Measurements from ENCODE around the gene KCTD1. TPM values are rescaled to one million over a fixed set of nuclear protein-coding genes. Genes with fewer than 3 reads are reported as not detected.

KCTD1 gene
- 5.4 and 5.8 TPM in 2 replicates for total RNA-seq

DNA sequence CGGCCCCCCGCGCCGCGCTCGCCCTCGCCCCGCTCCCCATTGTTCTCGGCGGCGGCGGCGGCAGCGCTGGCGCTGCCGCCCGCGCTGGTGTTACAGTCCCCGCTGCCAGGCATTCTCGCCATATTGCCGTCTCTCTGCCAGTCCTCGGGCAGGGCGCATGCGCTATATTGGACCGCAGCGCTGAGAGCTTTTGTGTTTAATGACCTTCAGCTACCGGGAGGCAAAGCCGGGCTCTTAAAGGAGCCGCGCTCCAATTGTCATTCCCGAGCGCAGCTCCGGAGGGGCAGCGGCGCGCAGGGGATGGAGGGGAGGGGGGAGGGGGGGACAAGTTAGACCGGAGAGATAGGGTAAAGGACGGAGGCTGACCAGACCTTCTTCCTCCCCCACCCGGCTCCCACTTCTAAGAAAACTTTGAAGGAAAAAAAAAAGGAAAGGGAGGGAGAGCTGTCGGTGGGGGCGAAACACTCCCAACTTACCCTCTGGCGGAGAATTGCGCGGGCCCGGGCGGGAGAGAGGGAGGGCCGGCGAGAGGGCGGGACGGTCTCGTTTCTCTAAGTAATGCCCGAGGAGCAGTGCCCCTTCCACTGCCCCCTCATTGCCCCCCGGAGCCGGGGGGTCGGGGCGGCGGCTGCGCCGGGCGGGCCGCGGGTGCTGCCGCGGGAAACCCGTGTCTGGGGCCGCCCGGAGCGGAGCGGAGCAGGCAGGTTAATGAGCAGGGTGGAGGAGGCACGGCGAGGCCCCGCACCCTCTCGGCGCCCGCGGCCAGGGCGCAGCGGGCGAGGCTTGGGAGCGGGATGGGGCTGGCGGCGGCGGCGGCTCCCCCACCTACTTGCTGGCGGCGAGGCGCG lies at the start of gene KCTD1:
Gene KCTD1, minus strand, starts transcription at position 139 of the 848 bp plus-strand sequence. Its CDS starts 17 bp downstream, at position 122.
- peak; percentile 76 to 91 for DNase-seq (ENCODE audit: low read depth in 2 of 2)

DNA sequence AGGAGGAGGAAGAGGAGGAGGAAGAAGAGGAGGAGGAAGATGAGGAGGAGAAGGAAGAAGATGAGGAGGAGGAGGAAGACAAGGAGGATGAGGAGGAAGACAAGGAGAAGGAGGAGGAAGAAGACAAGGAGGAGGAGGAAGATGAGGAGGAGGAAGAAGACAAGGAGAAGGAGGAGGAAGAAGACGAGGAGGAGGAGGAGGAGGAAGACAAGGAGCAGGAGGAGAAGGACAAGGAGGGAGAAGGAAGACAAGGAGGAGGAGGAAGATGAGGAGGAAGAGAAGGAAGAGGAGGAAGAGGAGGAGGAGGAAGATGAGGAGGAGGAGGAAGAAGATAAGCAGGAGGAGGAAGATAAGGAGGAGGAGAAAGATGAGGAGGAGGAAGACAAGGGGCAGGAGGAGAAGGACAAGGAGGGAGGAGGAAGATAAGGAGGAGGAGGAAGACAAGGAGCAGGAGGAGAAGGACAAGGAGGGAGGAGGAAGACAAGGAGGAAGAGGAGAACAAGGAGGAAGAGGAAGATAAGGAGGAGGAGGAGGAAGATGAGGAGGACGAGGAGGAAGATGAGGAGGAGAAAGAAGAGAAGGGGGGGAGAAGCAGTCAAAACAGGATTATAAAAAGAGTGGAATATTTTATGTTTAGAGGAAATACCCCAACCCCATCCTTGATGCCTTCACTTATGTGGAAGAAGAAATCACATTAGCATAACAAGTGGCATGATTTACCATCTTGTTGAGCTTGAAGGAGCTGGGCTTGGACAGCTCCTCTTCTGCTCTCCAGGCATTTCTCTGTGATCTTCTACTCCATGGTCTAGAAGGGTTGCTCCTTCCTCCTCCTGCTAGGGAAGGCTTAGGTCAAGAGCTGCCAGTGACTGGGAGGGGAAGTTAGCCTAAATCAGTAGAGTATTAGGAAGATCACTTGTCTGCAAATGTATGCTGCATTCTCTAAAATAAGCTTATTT lies 45.3 kb upstream of the KCTD1 start:
- no peak for DNase-seq (ENCODE audit: low read depth in 2 of 2)

DNA sequence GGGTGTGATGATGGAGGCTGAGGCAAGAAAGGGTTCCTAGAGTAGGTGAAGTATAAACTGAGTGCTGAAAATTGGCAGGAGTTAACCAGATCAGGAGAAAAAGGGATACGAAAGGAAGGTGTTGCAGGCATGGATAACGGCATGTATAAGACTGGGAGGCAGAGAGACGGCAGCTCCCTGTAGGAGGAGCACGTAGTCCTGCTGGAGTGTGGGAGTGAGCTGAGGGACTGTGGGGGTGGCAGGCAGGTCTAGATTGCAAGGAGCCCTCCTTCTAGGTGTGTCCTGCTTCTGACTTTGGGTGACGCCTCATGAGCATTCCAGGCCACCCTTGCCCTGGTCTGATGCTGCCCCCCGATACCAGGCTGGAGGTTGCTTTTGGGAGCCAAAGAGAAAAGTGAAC lies 36.4 kb upstream of the KCTD1 start:
- DNase-seq (ENCODE audit: low read depth in 2 of 2): no peak

DNA sequence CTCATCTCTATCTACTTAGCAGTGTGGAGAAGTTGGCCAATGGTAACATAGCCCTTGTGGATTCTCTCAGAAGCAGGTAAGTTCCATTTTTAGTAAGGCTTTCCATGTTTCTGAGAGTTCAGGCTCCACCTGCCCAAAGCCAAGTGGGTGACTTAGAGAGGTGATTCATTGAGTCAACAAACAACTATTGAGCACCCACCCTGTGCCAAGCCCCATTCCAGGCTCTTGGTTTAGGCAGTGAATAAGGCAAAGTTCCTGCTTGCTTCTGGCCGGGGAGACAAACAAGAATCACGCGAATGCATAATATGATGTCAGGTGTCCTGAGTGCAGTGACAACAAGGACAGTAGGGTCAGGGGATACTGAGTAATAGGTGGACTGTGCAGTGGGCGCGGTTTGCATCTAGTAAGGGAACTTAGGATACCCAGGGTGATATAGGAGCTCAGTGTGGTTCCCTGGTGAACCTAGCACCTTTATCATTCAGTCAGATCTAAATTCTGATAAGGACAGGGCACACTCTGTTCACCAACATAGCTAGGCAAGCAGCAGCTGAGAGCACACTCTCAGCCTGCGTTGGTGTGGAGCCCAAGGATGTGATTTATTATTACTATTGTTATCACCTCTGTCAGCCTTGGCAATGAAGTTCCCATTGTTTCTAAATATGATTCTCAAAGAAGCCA lies 31.7 kb upstream of the KCTD1 start:
- DNase-seq (ENCODE audit: low read depth in 2 of 2): no peak

DNA sequence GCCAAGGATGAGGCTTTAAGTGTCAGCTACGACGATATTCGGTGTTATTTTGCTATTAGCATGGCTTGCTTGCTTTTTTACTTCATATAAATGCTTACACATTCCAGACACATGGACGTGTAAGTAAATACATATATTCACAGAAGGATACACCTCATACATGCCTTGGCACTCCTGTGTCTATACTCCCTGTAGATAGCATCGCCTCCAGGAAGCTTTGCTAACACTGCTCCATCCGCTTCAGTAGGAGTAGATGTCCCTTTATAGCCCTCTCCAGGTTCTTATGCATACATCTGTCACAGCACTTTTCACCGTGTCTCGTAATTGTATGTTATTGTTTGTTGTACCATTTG lies 27.5 kb upstream of the KCTD1 start:
- no peak for DNase-seq (ENCODE audit: low read depth in 2 of 2)

DNA sequence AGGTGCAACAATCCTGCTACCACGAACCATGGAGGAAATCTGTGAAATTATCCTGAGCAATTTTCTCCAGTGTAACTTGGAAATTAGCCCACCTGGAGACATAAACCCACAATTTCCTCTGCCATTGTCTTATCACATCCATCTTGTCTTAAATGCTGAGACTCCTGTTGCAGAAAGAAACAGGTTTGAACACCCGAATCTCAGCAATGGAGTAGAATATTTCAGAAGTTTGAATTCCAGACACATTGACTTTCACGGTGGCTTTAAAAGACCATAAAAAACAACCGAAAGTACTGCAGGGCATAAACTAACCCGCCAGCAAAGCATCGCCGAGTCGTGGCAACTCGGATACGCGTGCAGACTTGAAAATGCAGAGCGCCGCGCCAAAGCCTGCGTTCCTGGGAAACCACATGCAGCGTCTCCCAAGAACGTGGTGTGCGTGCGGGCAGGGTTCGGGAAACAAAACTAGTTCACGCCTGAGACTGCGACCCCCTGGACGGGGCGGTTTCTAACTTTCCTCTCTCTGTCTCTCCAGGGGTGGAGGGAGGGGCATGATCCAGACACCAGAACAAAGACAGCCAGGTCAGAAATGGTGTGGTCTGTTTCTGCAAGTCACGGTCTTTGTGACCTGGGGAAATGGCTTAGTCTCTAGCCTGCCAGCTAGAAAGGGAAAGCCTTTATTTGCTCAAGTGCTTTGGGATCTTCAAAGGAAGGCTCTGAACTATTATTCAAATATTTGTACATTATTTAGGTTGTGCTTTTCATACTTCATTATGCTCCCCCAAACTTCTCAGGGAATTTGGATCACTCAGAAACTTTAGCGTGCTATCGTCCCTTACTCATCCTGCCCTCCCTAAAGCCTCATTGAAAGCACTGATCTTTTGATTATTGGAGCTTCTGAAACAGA lies 26.9 kb upstream of the KCTD1 start:
- DNase-seq (ENCODE audit: low read depth in 2 of 2): peak in 1 of 2 donors; percentile 12

DNA sequence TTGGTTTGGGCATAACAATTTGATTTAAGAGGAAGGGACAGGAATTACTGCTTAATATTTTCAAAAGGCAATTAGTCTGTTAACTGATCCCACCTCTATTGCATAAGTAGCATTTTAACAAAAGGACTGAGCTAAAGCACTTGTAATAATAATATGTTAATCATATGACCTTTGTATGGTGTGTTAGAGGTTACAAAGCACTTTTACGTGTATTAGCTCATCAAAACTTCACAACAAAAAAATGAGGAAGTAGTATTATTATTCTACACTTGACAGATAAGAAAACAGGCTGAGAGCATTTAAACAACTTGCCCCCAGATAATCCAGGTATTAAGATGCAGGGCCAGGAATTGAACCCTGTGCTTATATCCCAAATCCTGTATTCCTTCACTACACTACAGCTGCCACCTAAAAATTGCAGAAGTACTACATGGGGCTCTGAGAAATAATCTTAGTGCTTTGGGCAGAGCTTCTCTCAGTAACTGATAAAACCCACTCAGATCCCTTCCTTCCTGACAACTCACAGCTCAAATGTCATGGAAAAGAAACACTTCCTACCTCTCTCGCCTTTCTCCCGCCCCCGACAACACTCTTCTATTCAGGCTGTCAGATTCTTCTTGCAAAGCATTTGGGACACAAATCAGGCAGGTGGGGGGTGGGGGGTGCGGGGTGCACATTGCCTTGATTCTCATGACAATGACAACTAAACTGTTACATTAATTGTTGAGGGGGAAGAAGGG lies 20.7 kb upstream of the KCTD1 start:
- no peak for DNase-seq (ENCODE audit: low read depth in 2 of 2)

DNA sequence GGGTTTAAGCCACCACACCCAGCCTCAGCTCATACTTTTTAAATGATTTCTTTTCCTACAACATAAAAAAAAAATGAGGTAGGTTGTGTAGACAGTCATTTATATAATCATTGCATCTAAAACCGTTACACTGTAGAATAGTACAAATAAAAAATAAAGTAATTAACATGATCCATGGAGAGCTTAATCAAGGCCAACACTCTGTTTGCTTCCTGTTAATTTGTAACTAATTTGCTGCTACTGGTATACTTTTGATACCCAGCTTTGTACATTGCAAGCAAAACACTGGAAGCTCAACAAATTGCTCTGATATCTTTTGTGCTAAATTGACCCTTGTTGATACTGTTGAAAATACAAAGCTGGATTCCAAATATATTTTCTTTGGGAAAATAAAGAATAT lies 20.2 kb upstream of the KCTD1 start:
- no peak for DNase-seq (ENCODE audit: low read depth in 2 of 2)

DNA sequence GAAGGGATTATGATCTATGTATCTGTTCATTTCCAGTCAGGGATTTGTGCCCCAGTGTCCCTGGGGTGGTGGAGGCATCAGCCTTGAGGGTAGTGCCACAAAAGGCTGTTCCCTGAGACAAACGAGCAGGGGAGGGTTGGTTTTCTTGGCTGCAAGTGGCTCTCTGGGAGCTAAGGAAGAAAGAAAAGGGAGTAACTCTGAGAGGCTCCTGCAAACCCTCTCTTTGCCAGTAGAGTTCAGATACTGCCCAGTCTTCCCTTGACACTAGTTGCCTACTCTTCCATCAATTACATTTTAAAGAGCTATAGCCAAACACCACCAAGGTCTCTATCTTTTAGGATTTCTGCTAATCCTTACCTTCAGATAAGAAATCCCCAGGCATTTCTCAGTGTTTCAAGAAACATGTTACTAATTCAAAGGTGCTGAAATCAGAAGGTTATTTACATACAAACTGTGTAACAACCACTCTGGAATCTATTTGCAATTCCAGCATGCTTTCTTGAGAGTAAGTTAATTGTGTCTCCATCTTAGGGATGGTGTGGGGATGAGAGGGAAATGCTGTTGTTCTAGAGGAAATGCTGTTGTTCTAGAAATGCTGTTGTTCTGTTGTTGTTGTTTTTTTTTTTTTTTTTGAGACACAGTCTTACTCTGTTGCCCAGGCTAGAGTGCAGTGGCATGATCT lies 18.7 kb upstream of the KCTD1 start:
- no peak for DNase-seq (ENCODE audit: low read depth in 2 of 2)

DNA sequence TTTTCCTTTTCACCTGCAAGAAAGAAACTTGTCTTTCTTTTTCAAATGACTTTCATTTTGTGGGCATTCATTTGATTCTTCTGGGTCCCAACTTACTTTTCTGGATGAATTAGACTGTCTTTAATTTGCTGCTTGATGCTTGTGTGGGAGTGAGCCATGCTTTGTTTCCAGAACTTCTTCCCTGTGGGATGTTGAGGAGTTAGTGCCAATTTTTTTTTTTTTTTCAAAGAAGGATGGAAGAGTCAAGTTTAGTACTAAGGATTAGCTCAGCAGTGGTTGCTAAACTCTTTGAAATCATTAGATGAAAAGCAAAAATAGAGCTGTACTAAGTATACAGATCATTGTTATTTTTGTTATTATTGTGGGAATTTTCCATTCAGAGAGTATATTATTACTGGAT lies 17.2 kb upstream of the KCTD1 start:
- no peak for DNase-seq (ENCODE audit: low read depth in 2 of 2)

DNA sequence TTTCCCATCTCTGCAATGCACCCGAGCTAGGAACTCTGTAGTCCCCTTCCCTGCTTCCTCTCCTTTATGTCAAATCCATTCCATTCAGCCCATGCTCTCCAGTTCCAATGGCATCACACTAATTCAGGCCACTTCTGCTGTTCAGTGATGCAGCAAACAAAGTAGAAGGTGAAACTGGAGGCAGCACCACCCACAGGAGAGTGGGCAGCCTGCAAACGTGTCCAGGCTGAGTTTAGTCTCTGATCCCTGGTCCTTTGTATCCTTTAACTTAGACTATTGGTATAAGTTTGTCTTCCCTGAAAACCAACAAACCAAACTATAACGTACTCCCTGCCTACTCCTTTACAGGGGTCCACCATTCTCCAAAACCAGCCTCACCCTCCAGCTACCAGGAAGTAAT lies 14.7 kb upstream of the KCTD1 start:
- no peak for DNase-seq (ENCODE audit: low read depth in 2 of 2)

DNA sequence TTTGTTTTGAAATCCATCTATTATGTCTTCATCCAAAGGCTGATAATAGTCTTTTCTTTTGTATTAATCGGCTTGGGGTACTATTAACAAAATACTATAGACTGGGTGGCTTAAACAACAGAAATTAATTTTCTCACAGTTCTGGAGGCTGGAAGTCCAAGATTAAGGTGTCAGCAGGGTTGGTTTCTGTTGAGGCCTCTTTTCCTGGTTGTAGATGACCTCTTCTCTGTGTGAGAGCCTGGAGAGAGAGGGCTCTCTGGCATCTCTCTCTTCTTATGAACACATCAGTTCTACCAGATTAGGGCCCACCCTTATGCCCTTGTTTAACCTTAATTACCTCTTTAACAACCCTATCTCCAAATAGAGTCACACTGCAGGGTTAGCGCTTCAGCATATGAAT lies 14.2 kb upstream of the KCTD1 start:
- DNase-seq (ENCODE audit: low read depth in 2 of 2): no peak

DNA sequence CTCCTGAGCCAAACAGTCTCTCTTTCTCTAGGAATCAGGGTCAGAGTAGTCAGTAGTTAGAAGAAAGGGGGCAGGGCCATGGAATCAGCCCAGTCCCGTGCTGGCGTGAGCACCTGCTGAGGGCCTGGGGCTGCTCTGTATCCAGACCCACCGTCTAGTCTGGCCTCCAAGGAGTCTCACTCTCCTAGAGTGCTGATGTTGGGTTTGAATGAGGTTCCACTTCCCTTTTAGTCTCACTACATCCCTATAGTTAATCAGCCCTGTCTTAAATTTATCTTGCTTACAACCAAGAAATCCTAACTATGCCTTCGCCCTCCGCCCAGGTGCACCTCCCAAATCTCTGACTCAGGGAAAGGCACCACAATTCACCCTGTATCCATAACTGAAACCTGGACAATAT lies 13.4 kb upstream of the KCTD1 start:
- DNase-seq (ENCODE audit: low read depth in 2 of 2): no peak

DNA sequence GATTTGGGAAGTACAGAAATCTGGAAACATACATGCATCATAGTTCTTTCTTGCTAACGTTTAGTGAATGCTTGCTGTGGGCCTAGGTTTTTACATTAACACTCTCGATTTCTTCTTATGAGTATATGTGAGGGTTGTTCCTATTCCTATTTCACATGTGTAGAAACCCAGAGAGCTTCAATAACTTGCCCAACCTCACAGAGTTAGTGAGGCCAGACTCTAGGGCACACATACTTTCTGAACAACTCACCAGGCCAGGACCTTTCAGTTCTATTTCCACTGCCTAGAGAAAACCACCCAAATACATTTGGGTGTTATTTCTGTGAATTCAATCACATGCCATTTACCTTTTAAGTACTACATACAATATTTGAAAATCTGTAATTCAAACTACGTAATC lies 8.2 kb upstream of the KCTD1 start:
- no peak for DNase-seq (ENCODE audit: low read depth in 2 of 2)

DNA sequence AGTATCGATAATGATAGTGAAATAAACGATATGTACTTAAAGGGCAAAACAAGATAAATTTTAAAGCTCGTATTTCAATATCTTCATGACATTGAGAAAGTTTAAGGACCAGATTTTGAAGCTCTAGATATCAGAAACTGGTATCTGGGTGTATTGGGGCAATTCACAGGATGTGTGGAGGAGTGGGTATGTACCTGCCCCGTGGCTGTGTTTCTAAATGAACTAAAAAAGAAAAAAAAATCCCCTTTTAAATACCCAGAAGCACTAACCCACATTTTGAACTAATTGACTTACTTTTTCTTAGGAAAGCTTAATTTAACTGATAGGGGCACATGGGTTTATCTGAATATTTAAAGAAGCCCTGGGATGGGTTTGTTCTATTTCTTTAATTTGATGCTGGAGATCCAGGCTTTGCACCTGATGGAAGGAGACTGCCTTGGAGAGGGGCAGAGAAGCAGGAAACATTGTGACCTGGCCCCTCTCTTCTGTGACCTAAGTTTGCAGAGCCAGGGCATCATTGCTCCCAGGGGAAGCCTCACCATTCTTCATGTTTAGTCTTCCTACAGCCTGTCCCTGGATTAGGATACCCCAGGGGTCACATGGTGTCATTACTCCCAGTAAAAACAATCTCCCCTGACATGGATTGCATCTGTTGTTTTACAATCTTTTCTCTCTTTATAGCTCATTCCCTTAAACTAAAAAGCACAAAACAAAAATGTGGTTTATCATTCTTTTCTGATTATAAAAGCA lies 7.6 kb upstream of the KCTD1 start:
- DNase-seq (ENCODE audit: low read depth in 2 of 2): no peak

DNA sequence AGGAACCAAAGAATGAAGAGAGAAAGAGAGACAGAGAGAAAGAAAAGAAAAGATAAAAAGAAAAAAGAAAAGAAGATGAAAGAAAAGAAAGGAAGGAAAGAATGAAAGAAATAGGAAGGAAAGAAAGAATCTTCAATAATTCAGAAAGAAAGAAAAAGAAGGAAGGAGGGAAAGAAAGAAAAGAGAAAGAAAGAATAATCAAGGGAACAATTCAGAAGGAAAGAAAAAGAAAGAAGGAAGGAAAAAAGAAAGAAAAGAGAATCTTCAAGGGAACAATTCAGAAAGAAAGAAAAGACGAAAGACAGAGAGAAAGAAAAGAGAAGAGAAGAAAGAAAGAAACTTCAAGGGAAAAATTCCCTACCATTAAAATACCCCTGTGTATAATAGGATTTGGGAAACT lies 5.6 kb upstream of the KCTD1 start:
- no peak for DNase-seq (ENCODE audit: low read depth in 2 of 2)

DNA sequence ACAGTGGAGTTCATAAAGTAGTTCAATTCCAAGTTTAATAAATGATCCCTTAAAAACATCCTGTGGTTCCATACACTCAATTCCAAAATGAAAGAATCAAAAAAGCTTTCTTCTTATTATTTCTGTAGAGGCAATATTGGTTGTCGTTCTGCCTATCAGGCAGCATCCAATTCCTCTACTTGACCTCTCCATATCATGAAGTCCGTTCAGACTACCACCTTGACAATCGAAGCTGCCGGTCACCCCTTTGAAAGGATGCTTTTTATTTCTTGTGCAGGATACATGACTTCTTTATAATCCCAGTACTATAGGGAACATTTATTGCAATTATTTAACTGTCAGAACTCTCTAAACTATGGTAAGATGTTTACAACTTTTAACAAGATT lies 3.3 kb upstream of the KCTD1 start:
- no peak for DNase-seq (ENCODE audit: low read depth in 2 of 2)

DNA sequence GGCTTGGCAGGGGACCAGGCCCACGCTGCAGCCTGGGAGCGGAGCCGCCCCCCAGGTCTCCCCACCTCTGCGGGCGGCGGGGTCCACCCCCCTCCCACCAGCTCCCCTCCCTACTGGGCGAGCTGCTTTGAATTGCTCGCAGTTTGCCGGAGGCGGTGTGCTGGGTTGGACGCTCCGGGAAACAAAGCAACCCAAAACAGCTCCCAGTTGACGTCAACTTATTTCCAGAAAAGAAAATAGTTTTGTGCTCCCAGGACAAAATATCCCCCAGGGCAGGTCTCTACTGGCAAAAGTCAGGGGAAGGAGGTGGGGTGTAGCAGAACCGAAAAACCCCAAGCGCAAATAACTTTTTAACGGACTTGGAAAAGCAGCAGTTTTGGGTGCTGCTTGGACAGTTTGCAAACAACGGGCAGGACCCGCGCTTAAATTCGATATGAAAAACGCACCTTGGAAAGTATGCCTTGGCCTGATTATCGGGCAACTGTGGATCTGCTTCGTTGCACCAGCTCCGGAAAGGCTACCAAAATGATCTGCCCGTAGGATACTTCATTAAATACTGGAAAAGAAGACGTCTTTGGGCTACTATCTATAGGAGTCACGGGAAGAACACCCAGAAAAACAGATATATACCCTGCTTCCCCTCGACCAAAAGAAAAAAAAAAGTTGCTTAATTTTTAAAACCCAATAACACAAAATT lies 2.8 kb upstream of the KCTD1 start:
- no peak for DNase-seq (ENCODE audit: low read depth in 2 of 2)
